ENCODE results near the gene MTHFD2. TPM values are rescaled to one million over a fixed set of nuclear protein-coding genes. Genes with fewer than 3 reads are reported as not detected.

The MTHFD2 gene
- polyA plus RNA-seq, 3 donors = 24.1 to 39.4 (median 38.5) TPM

GRCh38 chr2:74205596-74205995, 7.2 kb downstream of the MTHFD2 start:
- no peak overlapping the region for H3K4me3 ChIP-seq (replicated peaks in 1 of 3; ENCODE audit: low read depth in 2 of 3, low read length in 3 of 3)
- H3K9ac ChIP-seq (ENCODE audit: insufficient read depth, low read length, poor library complexity, severe bottlenecking) = no peak overlapping the region
- H3K36me3 ChIP-seq (replicated peaks in 1 of 2; ENCODE audit: control insufficient read depth in 1 of 2, insufficient read depth in 2 of 2, low read length in 2 of 2) = peaks cover 32 to 59% of the 10 kb centered on the region in 2 donors
- Mint-ChIP-seq H3K27me3 (ENCODE audit: low read depth in 3 of 3) (no peaks in the 10 kb centered on the region), H3K4me1 (peaks cover 43% of the 10 kb centered on the region), H3K36me3 (peaks cover 38 to 62% of the 10 kb centered on the region in 2 donors), H3K9me3 (peaks cover 0 to 2% (median 0%) of the 10 kb centered on the region in 7 donors), H3K4me3 (peak overlapping the region in 1 of 2 donors; percentile 43), H3K27ac (peak overlapping the region; percentile 83 to 95 (median 94))
- no peak for DNase-seq
- peak overlapping the region; percentile 21 to 84 for H3K27ac ChIP-seq (ENCODE audit: low read depth in 1 of 2, low read length in 2 of 2)
- intact Hi-C loops (cut with micrococcal nuclease) = no loop called here
- H4K20me1 ChIP-seq (ENCODE audit: insufficient read depth, low read length) = peaks cover 57% of the 10 kb centered on the region
- H3K4me2 ChIP-seq (replicated peaks; ENCODE audit: extremely low read depth, low read length, poor library complexity, severe bottlenecking) = peak overlapping the region; percentile 45
- no peaks in the 10 kb centered on the region for H3K9me3 ChIP-seq (replicated peaks in 1 of 2; ENCODE audit: control insufficient read depth in 1 of 2, insufficient read depth in 1 of 2, low read length in 2 of 2)
- peak overlapping the region; percentile 55 for H2AFZ ChIP-seq (ENCODE audit: insufficient read depth, low read depth, low read length, poor library complexity, severe bottlenecking)
- H3K27me3 ChIP-seq (ENCODE audit: control insufficient read depth in 2 of 2, insufficient read depth in 2 of 2, low read length in 2 of 2) = no peaks in the 10 kb centered on the region
- H3K4me1 ChIP-seq (ENCODE audit: control insufficient read depth in 1 of 2, insufficient read depth in 2 of 2, low read length in 2 of 2) = peaks cover 21 to 36% of the 10 kb centered on the region in 2 donors
- WGBS (ENCODE audit: insufficient coverage) = no CpG with 5 or more reads among the region's 6 CpGs
- TF ChIP-seq, protein P1, sequence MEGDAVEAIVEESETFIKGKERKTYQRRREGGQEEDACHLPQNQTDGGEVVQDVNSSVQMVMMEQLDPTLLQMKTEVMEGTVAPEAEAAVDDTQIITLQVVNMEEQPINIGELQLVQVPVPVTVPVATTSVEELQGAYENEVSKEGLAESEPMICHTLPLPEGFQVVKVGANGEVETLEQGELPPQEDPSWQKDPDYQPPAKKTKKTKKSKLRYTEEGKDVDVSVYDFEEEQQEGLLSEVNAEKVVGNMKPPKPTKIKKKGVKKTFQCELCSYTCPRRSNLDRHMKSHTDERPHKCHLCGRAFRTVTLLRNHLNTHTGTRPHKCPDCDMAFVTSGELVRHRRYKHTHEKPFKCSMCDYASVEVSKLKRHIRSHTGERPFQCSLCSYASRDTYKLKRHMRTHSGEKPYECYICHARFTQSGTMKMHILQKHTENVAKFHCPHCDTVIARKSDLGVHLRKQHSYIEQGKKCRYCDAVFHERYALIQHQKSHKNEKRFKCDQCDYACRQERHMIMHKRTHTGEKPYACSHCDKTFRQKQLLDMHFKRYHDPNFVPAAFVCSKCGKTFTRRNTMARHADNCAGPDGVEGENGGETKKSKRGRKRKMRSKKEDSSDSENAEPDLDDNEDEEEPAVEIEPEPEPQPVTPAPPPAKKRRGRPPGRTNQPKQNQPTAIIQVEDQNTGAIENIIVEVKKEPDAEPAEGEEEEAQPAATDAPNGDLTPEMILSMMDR (IDR thresholded peaks at IDR 0.05) = no peak
- H3K79me2 ChIP-seq (ENCODE audit: insufficient read depth, low read length) = peaks cover 79% of the 10 kb centered on the region

GRCh38 chr2:74206180-74206688, 7.8 kb downstream of the MTHFD2 start:
- Histone ChIP-seq H2AFZ (ENCODE audit: insufficient read depth, low read depth, low read length, poor library complexity, severe bottlenecking) (peak overlapping the region; percentile 55), H3K4me2 (replicated peaks; ENCODE audit: extremely low read depth, low read length, poor library complexity, severe bottlenecking) (peak overlapping the region; percentile 45), H3K27ac (ENCODE audit: low read depth in 1 of 2, low read length in 2 of 2) (peak overlapping the region; percentile 84), H3K9me3 (replicated peaks in 1 of 2; ENCODE audit: control insufficient read depth in 1 of 2, insufficient read depth in 1 of 2, low read length in 2 of 2) (no peaks in the 10 kb centered on the region), H3K79me2 (ENCODE audit: insufficient read depth, low read length) (peaks cover 72% of the 10 kb centered on the region), H3K27me3 (ENCODE audit: control insufficient read depth in 2 of 2, insufficient read depth in 2 of 2, low read length in 2 of 2) (no peaks in the 10 kb centered on the region), H3K4me3 (replicated peaks in 1 of 3; ENCODE audit: low read depth in 2 of 3, low read length in 3 of 3) (peak overlapping the region in 1 of 3 experiments; percentile 19), H3K4me1 (ENCODE audit: control insufficient read depth in 1 of 2, insufficient read depth in 2 of 2, low read length in 2 of 2) (peaks cover 20 to 30% of the 10 kb centered on the region in 2 donors), H4K20me1 (ENCODE audit: insufficient read depth, low read length) (peaks cover 54% of the 10 kb centered on the region), H3K36me3 (replicated peaks in 1 of 2; ENCODE audit: control insufficient read depth in 1 of 2, insufficient read depth in 2 of 2, low read length in 2 of 2) (peaks cover 38 to 66% of the 10 kb centered on the region in 2 donors), H3K9ac (ENCODE audit: insufficient read depth, low read length, poor library complexity, severe bottlenecking) (peak overlapping the region; percentile 29)
- DNase-seq = peak; percentile 40 to 74 (median 53)
- WGBS (ENCODE audit: insufficient coverage) = 8% methylated on average over 3 of the region's 6 CpGs
- TF ChIP-seq, protein P1 (IDR thresholded peaks at IDR 0.05) = no peak
- intact Hi-C loops (cut with micrococcal nuclease) = no loop called here
- H3K4me3 Mint-ChIP-seq = peak overlapping the region; percentile 62 to 74
- peaks cover 0 to 2% (median 0%) of the 10 kb centered on the region in 7 donors for H3K9me3 Mint-ChIP-seq
- H3K27me3 Mint-ChIP-seq (ENCODE audit: low read depth in 3 of 3) = no peaks in the 10 kb centered on the region
- peak overlapping the region; percentile 88 to 95 (median 94) for H3K27ac Mint-ChIP-seq
- H3K36me3 Mint-ChIP-seq = peaks cover 42 to 66% of the 10 kb centered on the region in 2 donors
- peaks cover 37% of the 10 kb centered on the region for H3K4me1 Mint-ChIP-seq
